Measurements from ENCODE around the gene TNS2.
A peak's percentile ranks its signal among the peaks of the same experiment; 100 is the strongest.

Gene TNS2

GRCh38 chr12:53056901-53057300 is 7.0 kb downstream of the TNS2 start:
- DNase-seq = no peak

GRCh38 chr12:53057816-53058500 is 8.1 kb downstream of the TNS2 start:
- no peak for DNase-seq

GRCh38 chr12:53058674-53059433 is 9.0 kb downstream of the TNS2 start:
- DNase-seq = no peak

GRCh38 chr12:53059434-53060063 is 9.7 kb downstream of the TNS2 start:
- DNase-seq = no peak

- no peak for DNase-seq
Measured at GRCh38 chr12:53060064-53060720, 10.3 kb downstream of the TNS2 start.

- peak; percentile 38 for DNase-seq
Measured at GRCh38 chr12:53060721-53061276, 10.9 kb downstream of the TNS2 start.

GRCh38 chr12:53061404-53062010 is 11.6 kb downstream of the TNS2 start:
- peak; percentile 74 for DNase-seq

GRCh38 chr12:53062011-53062961 is 12.4 kb downstream of the TNS2 start:
- DNase-seq = no peak

GRCh38 chr12:53062977-53063707 is 13.3 kb downstream of the TNS2 start:
- no peak for DNase-seq

GRCh38 chr12:53063708-53064612 is 14.1 kb downstream of the TNS2 start:
- no peak for DNase-seq

- no peak for DNase-seq
Measured at GRCh38 chr12:53064613-53065436, 15.0 kb downstream of the TNS2 start.

- no peak for DNase-seq
Measured at GRCh38 chr12:53065470-53065869, 15.6 kb downstream of the TNS2 start.

GRCh38 chr12:53065975-53066931 is 16.4 kb downstream of the TNS2 start:
- no peak for DNase-seq

- DNase-seq = no peak
Measured at GRCh38 chr12:53067074-53067992, 17.5 kb downstream of the TNS2 start.

- DNase-seq = no peak
Measured at GRCh38 chr12:53067993-53068770, 18.3 kb downstream of the TNS2 start.

Measured in DMS79 (cell line).